Measurements from ENCODE around the gene SP140. TPM values are rescaled to one million over a fixed set of nuclear protein-coding genes. Genes with fewer than 3 reads are reported as not detected.

The SP140 gene
- total RNA-seq (2014; rRNA removed; shearing (Covaris generic); ENCODE audit: low replicate concordance) = 3.7 TPM in 1 of 2 replicates, not detected in the other

DNA sequence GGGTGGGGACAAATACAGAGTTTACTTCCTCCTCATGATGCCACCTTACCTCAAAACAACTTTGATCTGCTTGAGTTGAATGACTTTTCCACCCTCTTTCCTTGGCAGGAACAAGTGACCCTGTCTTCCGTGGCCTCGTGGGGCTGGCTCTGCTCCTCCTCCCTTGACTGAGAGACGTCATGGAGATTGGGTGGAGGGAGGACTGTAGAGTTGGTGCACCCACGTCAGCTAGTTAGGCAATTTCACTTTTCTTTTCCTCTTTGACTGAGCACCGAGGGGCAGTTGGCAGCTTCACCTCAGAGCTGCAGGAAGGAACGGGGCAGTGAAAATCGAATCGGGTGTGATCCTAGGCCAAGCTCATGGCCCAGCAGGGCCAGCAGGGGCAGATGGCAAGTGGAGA, at the start of gene SP140:
TSS of gene SP140 (plus strand) at position 251 of the 400 bp plus-strand sequence. CDS start at position 360, 109 bp downstream.
- in situ Hi-C loops (cut with HindIII; ENCODE audit: low pct_unique_long_range_greater_than_20kb, low sequenced_read_pairs) = no loop called here
- DNase-seq (ENCODE audit: low read depth) = no peak

DNA sequence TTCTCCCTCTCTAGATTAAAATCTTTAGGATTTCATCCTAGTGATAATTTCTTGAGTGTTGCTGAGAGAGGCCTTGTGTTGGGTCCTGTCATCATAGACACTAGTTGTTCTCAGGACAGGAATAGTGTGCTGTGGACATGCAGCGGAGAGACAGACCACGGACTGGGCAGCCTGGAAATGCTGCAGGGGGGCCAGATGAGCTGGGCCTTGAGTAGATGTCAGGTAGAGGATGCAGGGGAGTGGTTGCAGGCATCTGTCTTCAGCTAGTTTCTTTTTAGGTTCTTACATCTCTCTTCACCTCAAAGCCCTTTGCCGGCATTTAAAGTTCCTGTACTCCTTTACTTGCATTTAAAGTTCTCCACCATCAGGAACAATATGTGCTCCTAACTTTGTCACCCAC, 48.5 kb upstream of the SP140 start:
- in situ Hi-C loops (cut with HindIII; ENCODE audit: low pct_unique_long_range_greater_than_20kb, low sequenced_read_pairs) = no loop called here
- DNase-seq (ENCODE audit: low read depth) = no peak

DNA sequence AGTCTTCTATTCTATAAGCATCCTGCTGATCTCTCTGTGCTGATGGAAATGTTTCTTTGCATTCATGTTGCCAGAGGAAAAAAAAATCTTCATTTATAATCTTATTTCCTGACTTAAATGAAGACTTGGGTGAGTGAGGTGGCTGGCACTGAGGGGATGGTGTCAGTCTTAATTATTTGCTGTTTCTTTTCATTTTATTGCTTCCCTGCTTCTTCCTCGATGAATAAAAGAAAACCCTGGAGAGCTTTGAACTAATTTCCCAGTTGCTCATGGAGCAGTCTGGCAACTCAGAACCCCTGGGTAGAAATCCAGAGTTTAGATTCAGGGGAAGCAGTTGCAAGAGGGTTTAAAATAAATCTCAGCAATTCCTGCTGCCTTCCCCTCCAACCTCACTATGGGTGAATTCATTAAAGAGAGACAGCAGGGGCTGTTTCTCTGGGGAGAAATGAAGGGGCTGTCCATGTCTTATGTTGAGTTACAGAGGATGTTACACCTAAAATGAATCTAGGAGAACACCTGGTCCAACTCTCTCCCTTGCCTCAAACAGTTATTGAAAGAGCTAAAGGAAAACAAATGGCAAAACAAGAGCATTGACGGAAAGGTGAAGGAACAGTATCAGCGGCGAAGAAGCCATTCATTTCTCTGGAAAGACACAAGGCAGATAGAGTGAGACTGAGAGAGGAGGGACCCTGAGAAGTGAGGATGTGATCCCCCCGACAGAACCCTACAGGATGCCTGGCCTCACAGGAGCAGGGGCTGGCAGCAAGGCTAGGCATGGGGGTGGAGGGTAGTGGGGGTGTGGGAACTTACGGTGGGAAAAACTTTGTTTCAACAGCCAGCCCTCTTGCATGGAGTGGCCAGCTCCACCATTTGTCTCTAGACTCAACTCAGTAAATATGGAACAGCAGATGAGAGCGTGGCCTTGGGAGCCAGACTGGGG, 46.7 kb upstream of the SP140 start:
- DNase-seq (ENCODE audit: low read depth) = no peak
- in situ Hi-C loops (cut with HindIII; ENCODE audit: low pct_unique_long_range_greater_than_20kb, low sequenced_read_pairs) = no loop called here

DNA sequence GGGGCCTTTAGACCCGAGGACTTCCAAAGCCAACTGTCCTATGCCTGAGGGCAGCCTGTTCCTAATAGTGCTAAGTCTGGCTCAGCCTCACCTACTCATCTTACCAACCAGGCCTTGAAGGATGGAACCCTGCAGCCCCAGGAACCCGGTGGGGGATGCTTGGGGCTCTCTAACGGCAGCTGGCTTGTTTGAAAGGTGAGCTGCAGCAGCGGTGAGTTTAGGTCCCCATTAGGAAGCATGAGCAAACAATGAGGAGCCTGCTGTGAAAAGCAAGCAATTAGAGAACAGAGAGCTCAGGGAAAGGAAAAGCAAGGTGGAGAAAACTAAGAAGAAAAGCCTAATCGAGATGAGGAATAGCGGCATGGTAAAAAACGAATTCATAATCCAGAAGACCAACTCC, 45.6 kb upstream of the SP140 start:
- DNase-seq (ENCODE audit: low read depth) = no peak

DNA sequence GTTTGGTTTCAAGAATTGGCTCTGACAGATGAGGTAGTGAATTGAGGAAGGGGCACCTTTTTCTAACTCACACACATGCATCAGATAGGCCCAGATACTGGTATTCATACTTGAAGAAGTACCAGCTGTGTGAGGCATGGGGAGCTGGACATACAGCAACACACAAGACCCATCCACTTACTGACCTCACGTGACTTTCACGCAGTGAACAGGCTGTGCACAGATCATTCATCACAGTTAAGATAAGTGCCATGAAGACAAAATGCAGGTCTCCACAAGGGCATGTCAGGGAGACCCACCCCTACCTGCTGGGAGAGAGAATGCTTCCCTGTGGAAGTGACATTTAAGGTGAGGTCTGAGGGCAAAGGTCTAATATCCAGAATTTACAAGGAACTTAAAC, 44.3 kb upstream of the SP140 start:
- in situ Hi-C loops (cut with HindIII; ENCODE audit: low pct_unique_long_range_greater_than_20kb, low sequenced_read_pairs) = no loop called here
- no peak for DNase-seq (ENCODE audit: low read depth)

More for the DNA sequence above, 45.6 kb upstream of the SP140 start:
- in situ Hi-C loops (cut with HindIII; ENCODE audit: low pct_unique_long_range_greater_than_20kb, low sequenced_read_pairs) = no loop called here

DNA sequence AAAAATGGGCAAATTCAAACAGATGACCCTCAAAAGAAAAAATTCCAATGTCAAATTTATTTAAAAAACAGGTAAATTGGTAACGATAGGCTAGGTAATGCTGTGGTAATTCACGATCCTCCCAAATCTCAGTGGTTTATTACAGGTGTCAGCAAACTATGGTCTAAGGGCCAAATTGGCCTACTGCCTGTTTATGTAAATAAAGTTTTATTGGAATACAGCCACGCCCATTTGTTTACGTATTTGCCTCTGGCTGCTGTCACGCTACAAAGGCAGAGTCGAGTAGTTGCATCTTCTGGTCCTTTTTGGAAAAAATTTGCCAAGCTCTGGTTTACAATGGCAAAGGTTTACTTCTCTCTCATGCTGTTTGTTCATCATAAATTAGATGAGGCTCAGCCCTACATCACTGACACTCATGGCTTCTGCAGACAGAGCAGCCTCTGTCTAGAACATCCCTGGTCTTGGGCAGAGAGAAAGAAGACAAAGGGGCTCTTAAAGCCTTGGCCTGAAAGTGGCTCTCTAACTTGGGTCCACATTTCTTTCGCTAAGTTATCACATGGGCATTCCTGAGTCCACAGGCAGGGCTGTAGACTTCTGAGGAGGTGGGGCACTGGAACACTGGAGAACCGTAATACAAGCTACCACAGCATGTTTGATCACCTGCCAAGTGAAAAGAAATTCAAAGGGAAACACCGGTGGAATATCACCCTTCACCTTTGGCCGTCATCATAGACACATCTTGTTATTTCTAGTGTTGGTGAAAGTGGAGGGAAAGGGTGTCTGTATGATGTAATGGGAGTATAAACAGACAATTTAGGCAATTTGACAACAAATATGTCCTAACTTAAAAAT, 40.6 kb upstream of the SP140 start:
- in situ Hi-C loops (cut with HindIII; ENCODE audit: low pct_unique_long_range_greater_than_20kb, low sequenced_read_pairs) = no loop called here
- no peak for DNase-seq (ENCODE audit: low read depth)

DNA sequence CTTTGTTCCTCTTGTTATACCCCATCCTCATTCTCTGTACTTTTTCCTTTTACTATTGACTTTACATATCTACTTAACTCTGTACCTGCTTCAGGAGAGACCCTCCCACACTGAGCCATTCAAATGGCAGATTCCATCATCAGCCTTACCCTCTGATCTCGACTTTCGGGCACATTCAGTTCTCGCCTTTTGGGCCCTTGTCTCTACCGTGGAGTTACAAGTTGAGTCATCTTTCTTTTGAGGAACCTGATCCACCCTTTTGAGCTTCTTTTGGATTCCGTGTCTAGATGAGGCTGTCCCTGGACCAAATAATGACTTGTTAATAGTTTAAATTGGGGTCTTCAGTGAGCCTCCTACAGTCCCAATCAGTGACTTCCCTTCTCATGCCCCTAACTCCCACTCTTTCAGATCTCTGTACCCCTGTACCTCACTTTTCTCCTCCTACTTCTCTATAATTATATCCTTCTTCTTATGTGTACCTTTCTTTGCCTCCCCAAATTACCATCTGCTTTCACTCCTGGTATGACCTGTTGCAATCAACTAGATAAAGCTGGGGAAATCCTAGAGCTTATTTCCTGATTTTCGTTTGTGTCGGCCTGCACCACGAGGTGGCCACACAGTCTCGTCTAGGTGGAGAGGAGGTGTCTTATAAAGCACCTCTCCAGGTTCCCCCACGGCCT, 23.0 kb upstream of the SP140 start:
- DNase-seq (ENCODE audit: low read depth) = no peak
- in situ Hi-C loops (cut with HindIII; ENCODE audit: low pct_unique_long_range_greater_than_20kb, low sequenced_read_pairs) = no loop called here

DNA sequence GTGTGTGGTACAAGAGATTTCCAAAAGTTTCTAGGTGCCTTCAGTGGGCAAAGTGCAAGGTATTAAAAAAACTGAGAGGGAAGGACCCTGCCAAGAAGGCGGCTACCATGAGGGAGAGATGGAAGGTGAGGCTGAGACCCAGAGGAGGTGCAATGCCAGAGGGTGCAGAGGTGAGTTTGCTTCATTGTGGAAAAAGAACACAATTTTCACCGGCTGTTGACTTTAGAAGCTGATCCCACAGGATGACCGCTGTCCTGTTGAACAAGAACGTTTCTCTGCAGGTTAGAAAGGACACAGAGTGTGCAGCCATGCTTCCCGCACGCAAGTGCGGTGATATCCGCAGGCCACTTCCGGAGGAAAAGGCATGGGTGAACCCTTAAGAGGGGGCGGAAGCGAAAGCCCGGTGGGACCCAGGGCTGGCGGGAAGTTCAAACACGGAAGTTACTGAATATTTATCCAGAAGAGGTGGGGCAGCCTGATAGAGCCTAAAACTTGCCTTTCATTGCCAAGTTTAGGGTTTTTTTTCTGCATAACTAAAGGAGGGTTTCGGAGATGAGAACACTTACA, 22.3 kb upstream of the SP140 start:
- in situ Hi-C loops (cut with HindIII; ENCODE audit: low pct_unique_long_range_greater_than_20kb, low sequenced_read_pairs) = no loop called here
- no peak for DNase-seq (ENCODE audit: low read depth)

DNA sequence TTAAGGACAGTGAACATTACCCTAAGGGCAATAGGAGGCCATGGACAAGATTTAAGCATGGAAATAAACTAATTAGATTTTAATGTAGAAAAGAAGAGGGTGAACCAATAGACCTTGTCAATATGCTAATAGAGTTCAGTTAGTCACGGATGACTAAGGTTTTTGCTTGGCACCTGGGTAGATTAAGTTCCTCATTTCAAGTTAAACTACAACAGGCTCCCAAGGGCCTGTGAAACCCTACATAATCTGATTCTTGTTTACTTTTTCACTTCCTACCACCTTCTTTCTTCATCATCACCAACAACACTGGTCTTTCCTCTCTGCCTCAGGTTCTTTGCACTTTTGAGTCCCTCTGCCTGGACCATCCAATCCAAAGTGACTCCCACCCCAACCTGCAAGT, 20.5 kb upstream of the SP140 start:
- in situ Hi-C loops (cut with HindIII; ENCODE audit: low pct_unique_long_range_greater_than_20kb, low sequenced_read_pairs) = no loop called here
- DNase-seq (ENCODE audit: low read depth) = no peak

DNA sequence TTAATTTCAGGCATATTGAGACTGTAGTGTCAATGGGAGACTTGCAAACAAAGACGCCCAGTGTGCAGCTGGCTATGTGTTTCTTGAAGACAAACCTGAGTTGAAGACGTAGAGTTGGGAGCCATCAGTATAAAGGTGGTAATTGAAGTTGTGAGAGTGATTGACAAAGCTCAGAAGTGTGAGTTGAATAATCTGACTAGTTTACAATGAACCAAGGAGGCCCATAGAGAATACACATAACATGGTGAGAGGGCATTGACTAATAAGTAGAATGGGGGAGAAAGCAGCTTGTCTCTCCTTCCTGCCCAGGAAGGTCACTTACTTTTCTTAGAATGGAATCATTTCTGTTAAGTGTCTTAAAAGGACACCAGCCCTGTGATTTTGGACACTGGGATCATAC, 19.8 kb upstream of the SP140 start:
- in situ Hi-C loops (cut with HindIII; ENCODE audit: low pct_unique_long_range_greater_than_20kb, low sequenced_read_pairs) = no loop called here
- no peak for DNase-seq (ENCODE audit: low read depth)

DNA sequence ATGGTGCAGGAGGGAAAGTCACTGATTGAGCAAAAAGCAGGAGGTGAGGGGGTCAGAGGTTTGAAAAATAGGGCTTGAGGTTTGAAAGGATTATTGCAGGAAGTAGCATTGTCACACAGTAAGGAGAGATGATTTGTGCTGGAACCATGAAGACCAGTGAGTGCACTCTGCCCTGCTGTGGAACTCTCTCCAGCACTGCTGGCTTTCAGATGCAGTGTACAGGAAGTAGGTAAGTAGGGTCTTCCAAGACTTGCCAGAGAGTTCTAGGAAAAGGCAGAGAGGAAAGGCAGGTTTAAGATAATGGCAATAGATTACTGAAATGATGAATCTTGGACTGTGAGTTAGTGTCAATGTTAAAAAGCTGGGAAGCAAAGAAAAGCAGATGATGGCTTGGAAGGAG, 17.0 kb upstream of the SP140 start:
- no peak for DNase-seq (ENCODE audit: low read depth)
- in situ Hi-C loops (cut with HindIII; ENCODE audit: low pct_unique_long_range_greater_than_20kb, low sequenced_read_pairs) = no loop called here

DNA sequence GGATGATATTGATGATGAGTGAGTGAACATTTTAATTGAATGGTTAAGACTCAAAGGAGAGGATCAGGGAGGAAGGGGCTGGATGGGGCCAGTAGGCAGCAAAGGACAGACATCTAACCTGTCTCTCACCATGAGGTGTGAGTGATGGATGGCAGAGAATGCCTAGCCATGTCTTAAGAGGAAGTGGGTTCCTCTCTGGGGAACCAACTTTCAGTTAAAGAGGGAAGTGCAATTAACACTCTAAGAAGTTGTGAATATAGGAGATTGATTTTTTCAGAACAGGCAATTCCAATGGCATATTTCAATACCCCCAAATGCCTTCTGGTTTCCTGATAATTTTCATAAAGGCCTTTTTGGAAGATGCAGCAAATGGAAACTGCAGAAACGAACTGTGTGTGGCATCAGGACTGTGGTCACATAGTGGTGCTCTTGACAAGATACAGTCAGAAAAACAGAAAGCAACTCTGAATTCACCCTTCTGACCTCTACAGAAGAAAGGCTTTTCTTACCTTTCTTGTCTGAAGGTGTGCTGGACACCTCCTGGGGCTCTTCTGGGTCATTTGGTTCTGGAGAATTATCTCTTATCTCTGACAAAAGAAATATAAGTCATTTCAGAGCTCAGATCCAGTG, 16.0 kb upstream of the SP140 start:
- in situ Hi-C loops (cut with HindIII; ENCODE audit: low pct_unique_long_range_greater_than_20kb, low sequenced_read_pairs) = no loop called here
- no peak for DNase-seq (ENCODE audit: low read depth)

DNA sequence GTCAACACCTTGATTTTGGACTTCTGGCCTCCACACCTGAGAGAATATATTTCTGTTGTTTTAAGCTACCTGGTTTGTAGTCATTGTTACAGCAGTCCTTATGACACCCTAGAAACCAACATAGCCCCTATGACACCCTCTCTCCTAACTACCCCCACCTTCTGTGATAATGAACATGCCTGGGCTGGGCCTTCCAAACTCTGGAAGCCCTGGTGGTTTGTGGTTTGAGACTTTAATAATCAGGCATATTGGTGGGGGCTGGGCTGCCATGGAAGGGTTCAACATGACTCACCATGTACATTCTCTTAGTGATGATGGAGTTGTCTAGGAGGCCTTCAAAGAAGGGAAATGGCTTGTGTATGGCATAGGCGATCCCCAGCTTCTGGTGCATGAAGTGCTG, 9.0 kb upstream of the SP140 start:
- in situ Hi-C loops (cut with HindIII; ENCODE audit: low pct_unique_long_range_greater_than_20kb, low sequenced_read_pairs) = no loop called here
- no peak for DNase-seq (ENCODE audit: low read depth)

DNA sequence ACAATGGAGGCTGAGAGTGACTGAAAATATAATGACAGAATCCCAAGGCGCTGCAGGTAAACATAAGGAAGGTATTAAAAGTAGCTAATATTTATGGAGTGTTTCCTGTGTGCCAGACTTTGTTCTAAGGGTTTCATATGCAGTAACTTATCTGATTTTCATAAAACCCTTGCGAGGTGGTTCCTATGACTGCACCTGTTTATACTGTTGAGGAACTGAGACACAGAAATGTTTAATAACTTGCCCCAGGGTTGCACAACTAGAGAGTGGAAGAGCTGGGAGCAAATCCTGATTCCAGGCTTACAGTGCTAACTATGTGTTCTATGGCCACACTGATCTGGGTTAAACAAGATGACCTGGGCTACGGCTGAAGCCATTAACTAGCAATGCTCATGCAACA, 8.1 kb upstream of the SP140 start:
- in situ Hi-C loops (cut with HindIII; ENCODE audit: low pct_unique_long_range_greater_than_20kb, low sequenced_read_pairs) = no loop called here

DNA sequence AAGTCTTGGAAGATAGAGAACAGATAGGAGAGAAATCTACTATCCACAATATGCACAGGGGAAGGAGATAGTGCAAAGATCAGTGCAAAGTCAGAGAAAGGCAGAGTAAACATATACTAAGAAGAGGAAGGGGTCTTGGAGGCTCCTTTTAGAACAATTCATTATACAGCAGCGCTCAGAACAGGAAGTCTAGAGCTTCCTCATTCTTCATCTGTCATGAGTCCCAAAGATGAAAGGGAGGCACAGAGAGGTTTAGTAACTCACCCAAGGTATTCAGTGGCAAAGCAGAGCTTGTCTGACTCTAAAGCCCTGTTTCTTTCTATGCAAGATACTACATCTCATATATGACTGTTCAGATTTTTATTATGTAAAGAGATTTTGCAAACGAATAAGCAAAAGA, 7.1 kb upstream of the SP140 start:
- in situ Hi-C loops (cut with HindIII; ENCODE audit: low pct_unique_long_range_greater_than_20kb, low sequenced_read_pairs) = no loop called here

More for the DNA sequence above, 8.1 kb upstream of the SP140 start:
- DNase-seq (ENCODE audit: low read depth) = no peak

DNA sequence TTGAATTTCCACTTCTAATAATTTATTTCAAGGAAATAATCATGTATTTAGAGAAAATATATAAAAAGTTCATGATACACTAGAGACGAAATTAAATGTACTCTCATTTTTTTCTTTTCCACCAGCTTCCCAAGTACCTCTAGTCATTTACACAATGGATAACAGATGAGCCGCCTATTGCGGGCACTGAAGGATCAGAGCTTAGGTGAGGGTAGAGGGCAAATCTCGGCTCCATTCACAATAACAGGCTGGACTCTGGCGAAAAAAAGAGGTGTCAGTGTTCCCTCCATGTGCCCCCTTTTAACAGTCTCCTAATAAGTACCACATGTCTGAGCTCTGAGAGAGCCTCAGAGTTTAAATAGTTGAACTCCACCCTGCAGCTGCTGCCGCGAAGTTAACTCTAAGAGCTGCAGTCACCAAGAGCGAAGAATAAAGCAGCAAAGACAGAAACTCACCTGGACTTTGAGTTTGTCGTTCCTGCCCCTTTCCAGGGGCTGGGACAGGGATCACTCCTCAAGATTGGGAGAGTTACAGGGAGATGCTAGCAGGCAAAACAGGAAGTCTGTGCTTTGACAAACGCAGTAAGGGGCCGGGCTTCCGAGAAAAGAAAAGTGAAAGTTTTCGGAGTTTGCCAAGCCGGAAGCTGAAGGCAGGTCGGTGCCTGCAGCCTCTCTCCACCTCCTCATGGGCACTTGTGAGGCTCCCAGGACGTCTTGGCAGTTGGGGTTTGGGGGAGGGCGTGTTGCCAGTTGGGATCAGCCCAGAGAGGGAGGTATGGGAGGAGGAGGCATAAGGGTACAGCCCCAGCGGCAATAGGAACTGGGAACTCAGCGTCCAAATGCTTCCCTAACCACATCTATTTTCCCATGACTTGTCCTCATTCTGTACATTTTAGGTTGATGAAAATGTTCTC, 5.9 kb upstream of the SP140 start, which contains the start of gene SP110:
TSS of gene SP110 (minus strand) at position 566 of the 913 bp plus-strand sequence. CDS start 3,057 bp downstream, outside the sequence.
- peak; percentile 72 for DNase-seq (ENCODE audit: low read depth)
- in situ Hi-C loops (cut with HindIII; ENCODE audit: low pct_unique_long_range_greater_than_20kb, low sequenced_read_pairs) = no loop called here

More for the DNA sequence above, 7.1 kb upstream of the SP140 start:
- no peak for DNase-seq (ENCODE audit: low read depth)
